HG02852 (cell line): Measurements from ENCODE around the gene ELF3.
A peak's percentile ranks its signal among the peaks of the same experiment; 100 is the strongest.
"Not testable (repeated sequence)": the region's sequence is repeated elsewhere in the genome, so short reads cannot be mapped to it uniquely, and the experiment has no call there.

Experiments
- ATAC-seq: cut with Tn5 transposase; IDR thresholded peaks from one replicate; pipeline ENCODE4 v1.9.1; 2021; ENCODE audit warnings: mild to moderate bottlenecking, moderate library complexity; ENCODE audit not compliant: unreplicated experiment

The ELF3 gene

GRCh38 chr1:202010180-202011015, at the start of gene ELF3:
TSS of gene ELF3 (plus strand) at chr1:202010587. CDS start at chr1:202011137, 550 bp downstream.
- peak; percentile 77 for ATAC-seq

- not testable (repeated sequence) for ATAC-seq
These were observed 48.0 kb upstream of the ELF3 start for GRCh38 chr1:201962382-201962781.

GRCh38 chr1:201964261-201964660, 46.1 kb upstream of the ELF3 start:
- ATAC-seq = no peak

GRCh38 chr1:201966171-201966570, 44.2 kb upstream of the ELF3 start:
- no peak for ATAC-seq

- no peak for ATAC-seq
These were observed 42.0 kb upstream of the ELF3 start for GRCh38 chr1:201968202-201968925.

GRCh38 chr1:201970334-201971159, 39.8 kb upstream of the ELF3 start:
- ATAC-seq = no peak

- peak; percentile 25 for ATAC-seq
These were observed 28.2 kb upstream of the ELF3 start for GRCh38 chr1:201982082-201982622.

GRCh38 chr1:201982623-201983379, 27.6 kb upstream of the ELF3 start, which contains the start of gene RNPEP:
TSS of gene RNPEP (plus strand) at chr1:201982648. CDS start at chr1:201982667, 19 bp downstream.
- peak; percentile 83 for ATAC-seq

- ATAC-seq = no peak
These were observed 27.0 kb upstream of the ELF3 start for GRCh38 chr1:201983380-201983805.

GRCh38 chr1:201984446-201984845, 25.9 kb upstream of the ELF3 start:
- no peak for ATAC-seq

- ATAC-seq = no peak
These were observed 25.0 kb upstream of the ELF3 start for GRCh38 chr1:201985355-201985754.

- ATAC-seq = no peak
These were observed 21.8 kb upstream of the ELF3 start for GRCh38 chr1:201988601-201989000.

- ATAC-seq = no peak
These were observed 20.8 kb upstream of the ELF3 start for GRCh38 chr1:201989354-201990128.

- no peak for ATAC-seq
These were observed 20.0 kb upstream of the ELF3 start for GRCh38 chr1:201990427-201990826.

- ATAC-seq = no peak
These were observed 10.7 kb upstream of the ELF3 start for GRCh38 chr1:201999625-202000238.

- ATAC-seq = no peak
These were observed 7.9 kb upstream of the ELF3 start for GRCh38 chr1:202002507-202002906.

GRCh38 chr1:202004711-202005110, 5.7 kb upstream of the ELF3 start:
- ATAC-seq = no peak

- no peak for ATAC-seq
These were observed 4.4 kb upstream of the ELF3 start for GRCh38 chr1:202005958-202006357.

GRCh38 chr1:202007304-202007703, 3.1 kb upstream of the ELF3 start:
- no peak for ATAC-seq
